NCI-H2196 (cell line): ENCODE data around the gene ACAN.

Source experiments
- DNase-seq: peaks from one replicate; lab custom pipeline; 2025; ENCODE audit not compliant: unreplicated experiment; lab: John Stamatoyannopoulos, UW

ACAN gene

DNA sequence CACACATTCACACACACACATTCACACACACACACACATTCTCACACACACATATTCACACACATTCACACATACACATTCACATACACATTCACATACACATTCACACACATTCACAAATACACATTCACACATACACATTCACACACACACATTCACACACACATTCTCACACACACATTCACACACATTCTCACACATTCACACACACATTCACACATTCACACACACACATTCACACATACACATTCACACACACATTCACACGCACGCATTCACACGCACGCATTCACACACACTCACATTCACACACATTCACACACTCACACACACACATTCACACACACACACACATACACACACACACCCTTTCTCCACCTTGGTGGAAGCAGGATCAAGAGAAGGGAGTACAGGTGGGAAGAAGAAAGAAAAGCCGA lies 97.8 kb downstream of the ACAN start:
- no peak for DNase-seq

DNA sequence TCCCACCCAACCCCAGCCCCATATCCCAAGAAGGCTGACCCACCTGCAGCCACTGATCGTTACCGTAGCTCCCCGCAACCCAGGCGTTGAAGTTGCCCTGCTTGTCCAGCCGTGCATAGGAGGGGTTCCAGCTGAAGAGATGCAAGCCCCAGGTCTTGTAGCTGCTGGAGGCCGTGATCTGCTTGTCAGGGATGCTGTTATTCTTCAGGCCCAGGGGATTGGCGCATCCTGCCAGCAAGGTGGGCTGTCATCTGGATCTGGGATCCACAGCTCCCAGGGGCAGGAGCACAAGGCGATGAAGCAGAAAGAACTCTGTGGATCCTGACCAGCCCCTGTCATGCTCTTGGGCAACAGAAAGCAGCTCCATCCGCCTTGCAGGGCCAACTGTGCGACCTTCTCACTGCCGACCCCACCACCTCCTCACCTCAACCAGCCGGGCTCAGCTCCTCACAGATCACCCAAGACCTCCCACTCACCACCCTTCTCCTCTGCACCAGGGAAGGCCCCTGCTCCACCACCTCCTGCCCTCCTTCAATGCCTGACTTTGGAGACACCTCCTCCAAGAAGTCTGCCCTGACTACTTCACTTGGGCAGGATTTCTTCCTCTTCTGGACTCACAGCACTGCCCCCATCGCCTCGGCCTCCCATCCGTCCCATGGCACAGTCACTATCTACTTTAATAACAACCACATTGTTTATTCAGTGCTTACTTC lies 98.4 kb downstream of the ACAN start:
- no peak for DNase-seq

DNA sequence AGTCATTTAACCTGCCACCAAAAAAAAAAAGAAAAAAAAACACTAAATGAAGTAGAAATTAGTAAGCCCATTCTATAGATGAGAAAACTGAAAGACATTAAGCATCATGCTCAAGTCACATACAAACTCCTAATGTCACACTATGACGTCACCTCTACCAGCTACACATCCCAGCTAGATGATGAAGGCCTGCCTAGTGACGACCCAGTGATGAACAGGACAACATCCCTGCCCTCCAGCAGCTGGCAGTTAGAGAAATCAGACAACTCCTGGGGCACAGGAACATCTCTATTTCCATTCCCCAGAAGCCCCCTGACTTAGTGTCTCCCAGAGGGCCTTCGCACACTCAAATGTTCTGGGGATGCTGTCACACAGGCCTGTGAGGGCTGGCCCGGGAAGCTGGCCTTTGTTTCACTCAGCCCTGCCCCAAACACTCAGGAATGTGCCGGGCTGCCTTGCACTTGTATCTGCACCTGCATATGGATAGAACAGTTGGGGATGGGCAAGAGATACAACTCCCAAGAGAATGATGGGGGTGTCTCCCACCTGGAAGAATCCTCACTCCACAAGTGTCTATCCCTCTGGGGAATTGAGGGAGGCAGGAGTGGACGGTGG lies 99.1 kb downstream of the ACAN start:
- no peak for DNase-seq

DNA sequence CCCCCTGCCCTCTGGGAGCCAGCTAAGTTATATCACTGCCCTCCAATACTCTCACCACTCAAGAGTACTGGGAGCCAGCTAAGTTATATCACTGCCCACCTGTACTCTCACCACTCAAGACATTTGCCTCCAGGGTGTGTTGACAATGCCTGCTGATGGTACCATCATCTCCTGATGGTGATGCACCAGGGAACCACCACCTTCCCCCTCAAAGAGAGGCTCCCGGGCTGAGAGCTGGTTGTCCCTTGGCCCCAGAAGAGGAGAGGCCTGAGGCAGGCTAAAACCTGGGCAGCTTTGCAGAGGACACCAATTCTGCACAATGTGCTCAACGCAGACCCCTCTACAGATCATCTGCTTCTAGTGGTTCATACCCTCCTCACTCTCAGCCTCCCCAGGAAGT lies 99.6 kb downstream of the ACAN start:
- no peak for DNase-seq

DNA sequence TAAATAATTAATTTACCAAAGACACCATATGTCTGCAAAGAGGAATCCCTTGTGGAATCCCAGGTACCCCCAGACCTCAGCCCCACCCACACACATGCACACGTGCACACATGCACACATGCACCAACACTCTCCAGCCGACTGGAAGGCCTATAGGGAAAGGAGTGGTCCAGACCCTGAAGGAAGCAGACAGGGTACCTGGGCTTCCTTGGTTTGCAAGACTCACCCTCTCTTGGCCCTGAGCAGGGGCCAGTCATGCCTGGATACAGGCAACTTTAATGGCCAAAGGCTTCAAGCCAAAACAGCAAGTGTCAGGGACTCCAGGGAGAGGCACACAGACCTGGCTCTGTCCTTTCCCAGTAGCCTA lies 101.0 kb downstream of the ACAN start:
- no peak for DNase-seq

DNA sequence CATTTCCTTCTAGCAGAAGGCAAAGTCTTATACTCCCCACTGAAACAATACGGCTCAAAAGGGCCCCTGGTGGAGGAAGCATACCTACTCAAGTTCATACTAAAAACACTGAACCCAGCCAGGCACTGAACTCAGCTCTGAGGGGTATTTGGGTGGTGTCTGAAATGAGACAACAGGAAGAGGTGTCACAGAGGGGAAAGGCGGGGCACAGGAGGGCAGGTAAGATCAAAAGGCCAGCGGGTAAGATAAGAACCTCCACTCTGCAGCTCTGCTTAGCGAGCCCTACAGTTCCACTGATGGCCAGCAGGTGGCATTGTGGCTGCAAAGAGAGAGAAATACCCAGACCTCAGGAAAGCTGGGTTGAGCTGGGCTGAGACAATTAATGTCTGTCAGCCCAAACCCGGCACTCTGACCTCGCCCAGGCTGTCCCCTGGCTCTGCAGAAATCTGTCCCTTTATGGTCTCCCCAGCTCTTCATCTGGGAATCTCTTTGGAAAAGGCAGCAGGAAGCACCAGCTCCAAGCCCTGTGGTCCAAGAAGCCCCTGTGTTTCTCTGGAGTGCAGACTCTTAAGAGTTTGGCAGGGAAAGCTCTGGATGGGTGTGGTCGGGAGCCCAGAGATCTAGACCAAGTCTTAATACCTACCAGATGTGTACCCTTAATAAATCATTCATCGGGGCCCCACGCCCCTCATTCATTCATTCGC lies 101.5 kb downstream of the ACAN start:
- peak; percentile 61 for DNase-seq

DNA sequence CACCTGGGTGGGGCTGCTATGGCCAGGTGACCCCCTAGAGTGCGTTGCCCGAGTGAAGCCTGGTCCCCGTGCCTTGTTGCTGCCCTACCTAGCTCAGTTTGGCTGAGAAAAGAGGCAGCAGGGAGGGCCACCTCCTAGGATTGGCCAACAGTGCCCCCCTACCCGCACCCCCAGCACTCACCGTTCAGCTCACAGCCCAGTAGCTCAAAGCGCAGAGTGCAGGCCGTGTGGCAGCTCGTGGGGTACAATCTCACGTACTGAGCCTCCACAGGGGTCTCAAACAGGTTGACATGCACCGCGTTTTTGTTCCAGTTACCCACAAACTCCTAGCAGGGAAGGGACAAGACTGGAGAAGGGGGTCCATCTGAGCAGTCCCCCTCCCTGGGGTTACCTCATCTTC lies 102.3 kb downstream of the ACAN start:
- DNase-seq = no peak

DNA sequence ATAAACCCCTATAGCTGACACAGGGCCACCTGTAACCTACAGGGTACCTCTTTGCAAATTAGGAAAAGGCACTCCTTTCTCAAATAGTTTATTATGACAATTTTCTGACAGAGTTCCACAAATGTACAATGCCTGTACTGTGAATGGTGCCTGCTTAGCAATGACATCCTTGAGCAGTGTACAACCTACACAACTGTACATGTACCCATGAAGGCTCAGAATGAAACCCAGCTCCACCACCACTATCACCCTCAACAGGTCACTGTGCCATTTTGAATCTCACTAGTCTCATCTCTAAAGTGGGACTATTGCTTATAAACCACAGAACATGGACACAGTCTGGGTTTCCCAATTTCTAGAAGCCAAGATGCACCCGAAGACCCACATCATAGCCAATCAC lies 102.9 kb downstream of the ACAN start:
- DNase-seq = no peak

DNA sequence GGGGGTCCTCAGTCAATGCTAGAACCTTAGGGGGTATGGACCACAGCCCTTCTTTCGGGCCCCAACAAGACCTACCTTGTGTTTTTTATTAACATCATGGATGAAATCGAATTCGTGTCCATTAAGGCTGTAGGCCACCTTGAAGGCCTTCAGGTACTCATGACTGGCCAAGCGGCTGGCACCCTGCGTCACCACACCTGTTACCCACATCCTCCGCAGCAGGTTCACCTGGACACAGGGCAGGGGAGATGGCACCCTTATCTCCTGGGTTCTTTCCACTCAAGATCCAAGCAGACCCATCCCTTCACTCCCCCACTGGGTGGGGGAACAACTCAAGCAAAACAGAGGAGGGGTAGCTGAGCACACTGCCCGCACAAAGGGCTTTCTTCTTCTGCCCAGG lies 103.3 kb downstream of the ACAN start:
- DNase-seq = no peak

DNA sequence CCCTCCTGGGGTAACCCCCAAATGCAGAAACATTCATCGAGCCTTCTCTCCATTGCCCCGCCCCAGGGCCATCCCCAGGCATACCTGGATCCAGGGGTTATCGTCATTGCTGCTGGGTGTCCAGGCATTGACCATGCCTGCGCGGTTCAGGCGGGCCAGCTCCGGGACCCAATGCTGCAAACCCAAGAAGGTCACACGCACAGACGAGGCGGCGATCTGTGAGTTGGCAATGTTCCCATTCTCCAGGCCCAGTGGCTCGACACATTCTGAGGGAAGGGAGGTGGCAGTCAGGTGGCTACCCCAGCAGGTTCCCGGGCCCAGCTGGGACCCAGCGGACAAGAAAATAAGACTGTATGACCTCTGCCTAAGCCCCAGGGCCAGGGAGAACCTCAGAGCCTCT lies 103.9 kb downstream of the ACAN start:
- no peak for DNase-seq

DNA sequence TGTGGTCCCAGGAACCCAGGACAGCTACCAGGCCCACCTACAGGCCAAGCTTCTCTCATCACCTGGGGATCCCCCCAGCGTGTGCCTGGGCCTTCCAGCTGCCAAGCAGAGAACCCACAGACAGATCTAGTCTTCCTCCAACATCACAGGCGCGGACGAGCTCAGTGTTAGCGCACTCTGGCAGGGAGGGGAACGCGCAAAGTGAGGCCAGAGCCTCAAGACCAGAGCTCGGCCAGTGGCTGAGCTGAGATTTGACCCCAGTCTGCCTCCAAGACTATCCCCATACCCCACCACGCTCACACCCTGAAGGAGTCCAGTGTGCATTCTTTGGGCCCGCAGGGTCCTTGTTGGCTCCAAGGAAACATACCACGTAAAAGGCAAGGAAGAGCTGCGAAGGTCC lies 104.9 kb downstream of the ACAN start:
- no peak for DNase-seq

DNA sequence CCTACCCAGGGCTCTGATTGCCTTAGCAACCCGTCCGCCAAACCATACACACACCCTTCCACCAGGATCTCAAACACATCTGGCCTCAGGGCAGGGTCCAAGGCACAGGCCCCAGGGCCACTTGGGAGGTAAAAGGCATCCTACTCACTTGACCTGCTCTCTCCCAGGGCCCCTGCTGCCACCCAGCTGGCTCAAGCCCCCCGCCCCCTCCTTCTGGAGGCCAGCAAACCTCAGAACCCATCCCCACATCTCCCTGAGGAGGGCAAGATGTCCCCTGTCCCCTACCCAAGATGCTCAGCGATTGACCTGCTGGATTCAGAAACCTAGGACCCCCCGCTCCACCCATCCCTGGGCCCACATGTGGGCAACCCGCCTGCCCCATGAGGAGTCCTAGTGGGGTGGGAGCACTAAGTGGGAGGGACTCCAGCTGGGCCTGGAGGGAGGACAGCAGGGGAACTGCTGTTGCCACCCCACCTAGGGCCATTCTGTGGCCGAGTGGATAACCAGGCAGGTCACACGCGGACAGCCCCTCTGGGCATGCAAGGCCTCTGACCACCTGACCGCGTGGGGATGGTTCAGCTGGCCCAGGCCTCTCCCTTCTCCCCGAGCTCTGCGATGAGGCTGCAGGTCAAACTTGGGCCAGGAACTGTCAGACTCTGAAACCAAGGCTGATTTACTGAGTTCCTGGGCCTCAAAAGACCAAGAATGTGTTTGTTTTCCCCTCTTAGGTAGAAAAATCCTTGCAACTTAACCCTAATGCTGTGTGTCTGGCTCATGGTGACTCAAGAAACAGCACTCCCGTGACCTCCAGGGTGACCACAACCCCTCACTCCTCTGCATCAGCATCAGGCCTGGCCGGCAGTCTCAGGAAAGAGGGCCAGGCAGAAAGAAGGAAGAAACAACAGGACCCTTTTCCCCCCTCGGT lies 105.7 kb downstream of the ACAN start:
- no peak for DNase-seq

DNA sequence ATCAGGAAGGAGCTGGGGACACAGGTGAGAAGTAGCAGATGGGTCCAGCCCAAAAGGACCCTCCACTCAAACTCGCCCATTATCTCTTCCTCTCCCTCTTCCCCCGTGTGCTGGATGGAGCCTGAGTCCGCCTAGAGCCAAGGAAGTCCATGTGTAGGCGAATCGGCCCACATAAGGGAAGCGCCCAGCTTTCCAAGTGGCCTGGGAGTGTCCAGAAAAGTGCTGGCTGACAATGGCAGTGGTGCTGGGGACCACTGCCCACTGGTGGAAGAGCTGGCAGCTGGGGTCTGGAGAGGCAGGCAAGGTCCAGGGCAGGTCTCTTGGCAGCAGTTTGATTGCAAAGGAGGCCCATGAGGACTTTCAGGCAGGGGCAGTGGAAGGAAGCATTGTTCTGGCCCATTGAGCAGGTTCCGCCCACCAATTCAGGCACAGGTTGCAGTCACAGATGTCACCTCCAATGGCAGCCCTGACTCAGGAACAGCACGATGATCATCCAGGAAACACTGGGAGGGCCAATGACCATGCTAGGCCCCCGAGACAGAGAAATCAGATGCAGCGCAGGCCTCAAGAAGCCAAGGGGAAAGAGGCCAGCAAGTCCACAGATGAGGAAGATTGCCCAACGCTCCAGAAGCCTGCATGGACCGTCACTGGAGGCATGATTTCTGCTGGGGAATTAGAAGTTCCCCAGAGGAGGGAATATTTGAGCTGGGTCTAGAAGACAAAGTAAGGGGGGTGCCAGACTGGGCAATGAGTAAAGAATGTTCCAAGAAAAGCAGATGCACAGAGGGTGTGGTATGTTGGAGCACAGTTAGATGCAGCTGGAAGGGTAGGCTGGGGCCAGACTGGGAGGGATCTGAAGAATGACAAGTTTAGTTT lies 107.0 kb downstream of the ACAN start:
- DNase-seq = no peak

DNA sequence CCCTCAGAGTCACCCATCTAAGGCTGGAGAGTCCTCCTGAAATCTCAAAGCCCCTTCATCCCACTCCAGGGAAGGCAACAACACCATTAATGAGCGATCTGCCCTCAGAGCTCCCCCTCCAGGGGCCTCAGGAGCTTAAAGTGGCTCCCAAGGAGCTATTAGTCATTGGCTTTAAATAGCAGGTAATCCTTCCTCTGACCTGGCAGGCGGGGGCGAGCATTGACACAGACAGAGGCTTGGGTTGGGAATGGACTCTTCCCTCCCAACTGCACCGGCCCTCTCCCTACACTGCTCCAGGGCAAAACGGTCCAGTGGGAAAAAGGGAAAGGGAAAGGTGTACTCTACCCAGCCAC lies 108.5 kb downstream of the ACAN start:
- DNase-seq = no peak

DNA sequence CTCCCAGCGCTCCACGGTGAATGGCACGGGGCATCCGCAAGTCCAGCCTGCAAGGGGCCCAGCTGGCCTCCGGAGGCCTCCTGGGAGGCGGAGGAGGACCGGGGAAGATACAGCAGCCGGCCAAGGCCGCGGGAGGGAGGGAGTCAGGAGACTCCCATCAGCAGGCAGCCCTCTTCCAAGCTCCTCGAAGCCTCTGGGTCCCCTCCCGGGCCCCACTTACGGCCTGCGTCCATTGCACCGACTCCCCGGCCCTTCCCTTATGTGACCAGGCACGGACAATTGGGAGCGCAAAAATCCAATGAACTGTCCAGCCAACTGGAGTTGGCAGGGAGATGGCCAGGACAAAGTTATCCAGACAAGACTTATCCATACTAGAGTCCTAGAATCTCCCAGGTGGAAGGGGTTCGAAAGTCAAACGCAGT lies 109.3 kb downstream of the ACAN start:
- DNase-seq = no peak

DNA sequence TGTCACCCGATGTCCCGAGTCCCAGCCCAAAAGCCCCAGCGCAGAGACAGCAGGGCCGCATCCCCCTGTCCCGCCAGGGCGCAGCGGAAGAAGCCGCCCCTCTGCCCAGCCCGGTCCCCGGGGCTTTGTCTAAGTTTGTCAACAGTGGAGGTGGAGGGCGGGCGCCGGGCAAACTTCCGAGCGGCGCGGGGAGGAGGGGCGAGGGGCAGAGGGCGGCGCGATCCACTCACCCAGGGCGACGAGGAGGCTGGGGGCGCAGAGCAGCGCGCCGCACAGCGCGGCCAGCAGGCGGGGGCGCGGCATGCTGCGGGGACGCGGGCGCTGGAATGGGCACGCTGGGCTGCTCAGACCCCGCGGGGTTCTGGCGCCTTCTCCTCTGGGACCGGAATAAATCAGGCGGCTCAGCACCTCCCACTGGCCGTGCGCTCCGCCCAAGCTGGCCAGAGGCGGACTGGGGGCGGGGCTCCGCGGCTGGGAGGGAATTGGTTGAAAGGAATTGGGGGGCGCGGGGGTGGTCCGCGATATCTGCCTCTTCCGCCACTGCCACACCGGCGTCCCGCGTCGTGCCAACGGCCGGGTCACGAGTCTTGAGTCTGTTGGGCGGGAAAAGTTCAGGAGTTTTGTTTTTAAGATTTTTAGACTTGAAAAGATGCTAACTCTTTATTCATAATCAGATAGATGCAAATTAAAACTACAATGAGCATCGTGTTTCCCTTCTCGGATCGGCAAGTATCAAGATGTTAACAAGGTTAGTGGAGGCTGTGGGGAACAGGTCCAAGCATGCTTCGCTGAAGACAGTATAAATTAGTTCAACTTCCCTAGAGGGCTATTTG lies 110.0 kb downstream of the ACAN start, which contains the start of gene MFGE8:
TSS of gene MFGE8 (minus strand) at position 363 of the 833 bp plus-strand sequence. CDS start at position 303, 60 bp downstream.
- peak; percentile 31 for DNase-seq

DNA sequence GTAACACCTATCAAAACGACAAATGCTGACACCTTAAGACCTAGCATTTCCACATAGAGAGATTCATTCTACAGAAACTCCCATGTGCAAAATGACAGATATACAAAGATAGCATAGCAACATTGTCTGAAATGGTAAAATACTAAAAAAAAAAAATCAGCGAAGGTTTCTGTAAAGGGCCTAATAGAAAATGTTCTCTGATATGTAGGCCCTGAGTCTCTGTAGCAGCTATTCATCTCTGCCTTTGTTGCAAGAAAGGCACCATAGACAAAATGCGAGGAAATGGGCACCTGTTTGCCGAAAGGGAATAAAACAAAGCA lies 110.6 kb downstream of the ACAN start:
- no peak for DNase-seq

DNA sequence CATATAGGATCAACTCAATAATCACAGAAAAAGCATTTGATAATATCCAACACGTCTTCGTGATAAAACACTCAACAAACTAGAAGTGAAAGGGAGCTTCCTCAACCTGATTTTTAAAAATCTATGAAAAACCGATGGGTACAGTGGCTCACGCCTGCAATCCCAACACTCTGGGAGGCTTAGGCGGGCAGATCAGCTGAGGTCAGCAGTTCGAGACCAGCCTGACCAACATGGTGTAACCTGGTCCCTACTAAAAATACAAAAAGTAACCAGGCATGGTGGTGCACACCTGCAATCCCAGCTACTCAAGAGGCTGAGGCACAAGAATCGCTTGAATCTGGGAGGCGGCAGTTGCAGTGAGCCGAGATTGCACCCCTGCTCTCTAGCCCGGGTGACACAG lies 112.1 kb downstream of the ACAN start:
- DNase-seq = no peak

DNA sequence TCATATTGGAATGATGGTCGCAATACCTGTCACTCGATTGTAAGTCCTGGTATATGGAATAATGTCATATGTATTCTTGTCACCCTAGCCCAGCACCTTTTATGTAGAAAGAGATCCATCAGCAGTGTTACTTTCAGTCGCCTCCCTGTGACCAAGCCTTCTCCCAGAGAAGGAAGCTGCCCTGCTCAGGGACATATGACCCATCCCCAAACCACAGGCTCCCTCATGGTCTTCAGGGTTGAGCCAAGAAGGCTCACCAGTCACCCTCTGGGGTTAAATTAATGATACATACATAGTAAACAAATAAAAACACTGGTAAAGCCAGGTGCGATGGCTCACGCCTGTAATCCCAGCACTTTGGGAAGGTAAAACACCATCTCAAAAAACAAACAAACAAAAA lies 114.5 kb downstream of the ACAN start:
- DNase-seq = no peak

DNA sequence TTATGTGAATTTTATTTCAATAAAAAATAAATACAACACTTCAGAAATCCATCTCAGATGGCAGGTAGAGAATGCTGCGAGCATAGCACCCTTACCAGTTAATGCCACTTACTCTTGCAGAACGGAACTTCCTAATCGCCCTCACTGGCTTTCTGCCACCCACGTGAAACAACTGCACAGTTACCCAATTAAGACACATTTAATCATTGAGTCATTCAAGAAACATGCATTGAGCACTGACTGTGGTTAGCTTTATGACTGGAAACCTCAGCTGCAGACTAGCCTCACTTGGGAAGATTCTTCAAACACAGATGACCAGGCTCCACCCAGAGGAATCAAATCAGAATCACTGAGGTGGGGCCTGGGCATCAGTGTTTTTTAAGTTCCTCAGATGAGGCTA lies 115.5 kb downstream of the ACAN start:
- DNase-seq = peak; percentile 44
